ENCODE measurements around the gene MSANTD2.

Gene MSANTD2

GRCh38 chr11:124727474-124727873, 72.7 kb downstream of the MSANTD2 start:
- DNase-seq (ENCODE audit: low read depth) = no peak
- H3K4me3 ChIP-seq (ENCODE audit: low read depth, low read length) = no peak overlapping the region
- no peak for TF ChIP-seq CTCF (IDR thresholded peaks at IDR 0.05; ENCODE audit: low read depth, low read length, missing control alignments)

GRCh38 chr11:124725719-124726105, 74.5 kb downstream of the MSANTD2 start:
- no peak overlapping the region for H3K4me3 ChIP-seq (ENCODE audit: low read depth, low read length)
- no peak for DNase-seq (ENCODE audit: low read depth)
- TF ChIP-seq CTCF (IDR thresholded peaks at IDR 0.05; ENCODE audit: low read depth, low read length, missing control alignments) = no peak

- H3K4me3 ChIP-seq (ENCODE audit: low read depth, low read length) = no peak overlapping the region
- no peak for DNase-seq (ENCODE audit: low read depth)
- TF ChIP-seq CTCF (IDR thresholded peaks at IDR 0.05; ENCODE audit: low read depth, low read length, missing control alignments) = no peak
Observed at GRCh38 chr11:124724979-124725718, 75.1 kb downstream of the MSANTD2 start.

- DNase-seq (ENCODE audit: low read depth) = no peak
- no peak for TF ChIP-seq CTCF (IDR thresholded peaks at IDR 0.05; ENCODE audit: low read depth, low read length, missing control alignments)
- H3K4me3 ChIP-seq (ENCODE audit: low read depth, low read length) = no peak overlapping the region
Observed at GRCh38 chr11:124722176-124722575, 78.0 kb downstream of the MSANTD2 start.

- DNase-seq (ENCODE audit: low read depth) = no peak
- H3K4me3 ChIP-seq (ENCODE audit: low read depth, low read length) = no peak overlapping the region
- TF ChIP-seq CTCF (IDR thresholded peaks at IDR 0.05; ENCODE audit: low read depth, low read length, missing control alignments) = no peak
Observed at GRCh38 chr11:124719534-124719933, 80.7 kb downstream of the MSANTD2 start.

GRCh38 chr11:124718801-124719200, 81.4 kb downstream of the MSANTD2 start:
- no peak for TF ChIP-seq CTCF (IDR thresholded peaks at IDR 0.05; ENCODE audit: low read depth, low read length, missing control alignments)
- no peak overlapping the region for H3K4me3 ChIP-seq (ENCODE audit: low read depth, low read length)
- no peak for DNase-seq (ENCODE audit: low read depth)

All from GM12864 (cell line).